ENCODE results near the gene ZNF728.

DNA sequence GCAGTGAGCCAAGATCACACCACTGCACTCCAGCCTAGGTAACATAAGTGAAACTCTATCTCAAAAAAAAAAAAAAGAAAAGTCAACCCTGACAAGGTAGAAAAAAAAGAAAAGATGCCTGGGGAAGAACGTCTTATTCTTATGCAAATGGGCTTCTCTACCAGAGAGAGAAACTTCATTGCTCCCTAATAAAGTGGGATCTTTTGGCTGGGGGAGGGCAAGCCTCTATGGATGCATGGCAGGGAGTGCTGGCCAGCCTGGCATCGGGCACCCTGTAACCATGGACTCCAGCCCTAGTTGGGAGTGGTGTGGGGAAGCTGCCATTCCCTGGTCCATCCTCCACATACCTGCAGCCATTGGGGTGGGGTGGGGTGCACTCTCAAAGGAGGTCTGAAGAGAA is 30.7 kb upstream of the ZNF728 start:
- TF ChIP-seq, protein P1, sequence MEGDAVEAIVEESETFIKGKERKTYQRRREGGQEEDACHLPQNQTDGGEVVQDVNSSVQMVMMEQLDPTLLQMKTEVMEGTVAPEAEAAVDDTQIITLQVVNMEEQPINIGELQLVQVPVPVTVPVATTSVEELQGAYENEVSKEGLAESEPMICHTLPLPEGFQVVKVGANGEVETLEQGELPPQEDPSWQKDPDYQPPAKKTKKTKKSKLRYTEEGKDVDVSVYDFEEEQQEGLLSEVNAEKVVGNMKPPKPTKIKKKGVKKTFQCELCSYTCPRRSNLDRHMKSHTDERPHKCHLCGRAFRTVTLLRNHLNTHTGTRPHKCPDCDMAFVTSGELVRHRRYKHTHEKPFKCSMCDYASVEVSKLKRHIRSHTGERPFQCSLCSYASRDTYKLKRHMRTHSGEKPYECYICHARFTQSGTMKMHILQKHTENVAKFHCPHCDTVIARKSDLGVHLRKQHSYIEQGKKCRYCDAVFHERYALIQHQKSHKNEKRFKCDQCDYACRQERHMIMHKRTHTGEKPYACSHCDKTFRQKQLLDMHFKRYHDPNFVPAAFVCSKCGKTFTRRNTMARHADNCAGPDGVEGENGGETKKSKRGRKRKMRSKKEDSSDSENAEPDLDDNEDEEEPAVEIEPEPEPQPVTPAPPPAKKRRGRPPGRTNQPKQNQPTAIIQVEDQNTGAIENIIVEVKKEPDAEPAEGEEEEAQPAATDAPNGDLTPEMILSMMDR (IDR thresholded peaks at IDR 0.05) = no peak
- no peak for TF ChIP-seq ZFX (IDR thresholded peaks at IDR 0.05; ENCODE audit: borderline replicate concordance)

All from 22Rv1 (cell line).